CD14-positive monocyte (primary cell): ENCODE measurements around the gene BRAF. TPM values are rescaled to one million over a fixed set of nuclear protein-coding genes. Genes with fewer than 3 reads are reported as not detected.

Experiments
- DNase-seq, 3 donors: peaks; one replicate each; pipeline ENCODE4 v3.0.0-alpha.2; 2011 to 2022
- H2AFZ ChIP-seq: 2 replicates; pipeline ENCODE4 v1.6.0; 2012; ENCODE audit warnings: mild to moderate bottlenecking, low read depth, low read length, inconsistent platforms; ENCODE audit not compliant: insufficient read depth, poor library complexity, severe bottlenecking
- H3K27ac ChIP-seq, 2 donors: 1 replicate in 1 of 2; 2 replicates in 1 of 2; pipeline ENCODE4 v1.5.1; 2012 to 2013; ENCODE audit warnings: low read length in 2 of 2, control low read depth in 1 of 2, inconsistent platforms in 1 of 2, low read depth in 1 of 2, mild to moderate bottlenecking in 1 of 2
- H3K27me3 ChIP-seq, 2 donors: one replicate each; pipeline versions ENCODE4 v1.6.0 to v1.6.1; 2011 to 2013; ENCODE audit warnings: low read length in 2 of 2; ENCODE audit not compliant: control insufficient read depth in 2 of 2, insufficient read depth in 2 of 2
- H3K36me3 ChIP-seq, 2 donors: replicated peaks in 1 of 2; 1 replicate in 1 of 2; 2 replicates in 1 of 2; pipeline versions ENCODE4 v1.5.1 to v1.6.1; 2012 to 2013; ENCODE audit warnings: low read length in 2 of 2, control low read depth in 1 of 2, inconsistent platforms in 1 of 2, mild to moderate bottlenecking in 1 of 2; ENCODE audit not compliant: insufficient read depth in 2 of 2, control insufficient read depth in 1 of 2
- H3K4me1 ChIP-seq, 2 donors: 1 replicate in 1 of 2; 2 replicates in 1 of 2; pipeline versions ENCODE4 v1.5.1 to v1.6.1; 2012 to 2013; ENCODE audit warnings: low read length in 2 of 2, control low read depth in 1 of 2, inconsistent platforms in 1 of 2, mild to moderate bottlenecking in 1 of 2, moderate library complexity in 1 of 2; ENCODE audit not compliant: insufficient read depth in 2 of 2, control insufficient read depth in 1 of 2
- H3K4me2 ChIP-seq: replicated peaks from 2 replicates; pipeline ENCODE3; 2012; ENCODE audit warnings: low read length, moderate library complexity, mild to moderate bottlenecking; ENCODE audit not compliant: poor library complexity, severe bottlenecking; ENCODE audit errors: extremely low read depth
- H3K4me3 ChIP-seq, 3 experiments: fragments of 200-600 bp in 1 of 3; sonication (generic) in 1 of 3; replicated peaks in 1 of 3; 1 replicate in 2 of 3; 2 replicates in 1 of 3; pipeline ENCODE4 v1.5.1; 2011 to 2013; ENCODE audit warnings: low read length in 3 of 3, mild to moderate bottlenecking in 3 of 3, control low read depth in 2 of 3, low read depth in 2 of 3, inconsistent platforms in 1 of 3, moderate library complexity in 1 of 3
- H3K79me2 ChIP-seq: 2 replicates; pipeline ENCODE4 v1.6.0; 2012; ENCODE audit warnings: mild to moderate bottlenecking, control low read depth, inconsistent platforms, low read length, moderate library complexity; ENCODE audit not compliant: insufficient read depth
- H3K9ac ChIP-seq: 2 replicates; pipeline ENCODE4 v1.6.0; 2017; ENCODE audit warnings: low read length, mild to moderate bottlenecking; ENCODE audit not compliant: insufficient read depth, poor library complexity, severe bottlenecking
- H3K9me3 ChIP-seq, 2 donors: replicated peaks in 1 of 2; 1 replicate in 1 of 2; 2 replicates in 1 of 2; pipeline versions ENCODE4 v1.5.1 to v1.6.1; 2012 to 2013; ENCODE audit warnings: low read length in 2 of 2, control low read depth in 1 of 2; ENCODE audit not compliant: control insufficient read depth in 1 of 2, insufficient read depth in 1 of 2
- H4K20me1 ChIP-seq: 2 replicates; pipeline ENCODE4 v1.6.0; 2012; ENCODE audit warnings: mild to moderate bottlenecking, low read length, control low read depth, moderate library complexity; ENCODE audit not compliant: insufficient read depth
- H3K27ac Mint-ChIP-seq, 7 donors: one replicate each; pipeline ENCODE4 v1.8.0; 2020; ENCODE audit warnings: mild to moderate bottlenecking in 7 of 7, mixed read lengths in 7 of 7, moderate library complexity in 6 of 7, inconsistent platforms in 2 of 7
- H3K27me3 Mint-ChIP-seq, 3 donors: one replicate each; pipeline ENCODE4 v1.8.0; 2021 to 2022; ENCODE audit warnings: low read depth in 3 of 3, mild to moderate bottlenecking in 3 of 3, mixed read lengths in 3 of 3, moderate library complexity in 3 of 3, inconsistent platforms in 1 of 3
- H3K36me3 Mint-ChIP-seq, 2 donors: one replicate each; pipeline ENCODE4 v1.8.0; 2020; ENCODE audit warnings: mixed read lengths in 2 of 2, inconsistent platforms in 1 of 2, mild to moderate bottlenecking in 1 of 2
- H3K4me1 Mint-ChIP-seq: one replicate; pipeline ENCODE4 v1.8.0; 2020; ENCODE audit warnings: mild to moderate bottlenecking, mixed read lengths
- H3K4me3 Mint-ChIP-seq, 2 donors: one replicate each; pipeline ENCODE4 v1.8.0; 2020; ENCODE audit warnings: mild to moderate bottlenecking in 2 of 2, mixed read lengths in 2 of 2, moderate library complexity in 1 of 2
- H3K9me3 Mint-ChIP-seq, 7 donors: one replicate each; pipeline ENCODE4 v1.8.0; 2020 to 2022; ENCODE audit warnings: mixed read lengths in 7 of 7, mild to moderate bottlenecking in 6 of 7, moderate library complexity in 6 of 7, inconsistent platforms in 2 of 7
- CTCF ChIP-seq: fragments of 200-600 bp; IDR thresholded peaks from one replicate; pipeline ENCODE4 v1.8.0; 2022; ENCODE audit warnings: antibody characterized with exemption, mild to moderate bottlenecking
- WGBS: methylation state at CpG from one replicate; pipeline ENCODE4 v1.1.5; 2013; ENCODE audit warnings: missing lambda C conversion rate; ENCODE audit not compliant: insufficient coverage; 5-methylcytosine and 5-hydroxymethylcytosine counted together
- intact Hi-C, 2 donors: fragments of 100-400 bp; cut with micrococcal nuclease; formaldehyde crosslinking; loops; one replicate each; pipeline versions ENCODE4 v1.15.0 to v1.15.1; 2023
- polyA plus RNA-seq, 3 donors: library from polyadenylated mRNA; depleted of rRNA in 1 of 3; unstranded in 2 of 3; stranded (reverse) in 1 of 3; fragments of 300-500 nt in 2 of 3; fragments of >200 nt in 1 of 3; fragmentation: Illumina TruSeq in 2 of 3; gene quantifications; 1 replicate in 2 of 3; 2 replicates in 1 of 3; pipeline ENCODE4 v1.2.3, GENCODE V29; 2012 to 2021
- small RNA-seq: library from RNA; depleted of rRNA; stranded (forward); fragments of <200 nt; gene quantifications from one replicate; pipeline ENCODE3, GENCODE V24; 2012; ENCODE audit warnings: low read depth; ENCODE audit not compliant: insufficient read length

Gene BRAF
- polyA plus RNA-seq, 3 donors = 3.8 to 10.0 (median 5.6) TPM

DNA sequence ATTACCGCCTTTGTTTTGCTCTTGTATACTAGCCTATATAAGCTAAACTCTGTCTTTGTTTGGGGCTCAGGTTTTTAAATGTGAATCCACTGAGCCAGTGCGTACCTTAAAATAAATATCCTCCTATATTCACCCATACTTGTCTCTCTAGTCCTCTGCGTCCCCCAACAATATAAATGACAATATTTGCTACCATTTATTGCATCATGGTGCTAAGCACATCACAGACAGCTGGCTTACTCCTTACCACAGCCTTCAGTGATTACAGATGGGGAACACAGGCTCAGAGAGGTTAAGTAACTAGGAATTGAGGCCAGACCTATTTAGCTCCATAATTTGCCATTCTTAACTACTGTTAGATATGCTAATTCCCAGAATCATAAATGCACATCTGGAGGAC, 255.4 kb downstream of the BRAF start:
- no peak for TF ChIP-seq CTCF
- H3K4me3 Mint-ChIP-seq = no peak overlapping the region
- no peaks in the 10 kb centered on the region for H3K36me3 Mint-ChIP-seq
- Histone ChIP-seq H3K4me2 (no peak overlapping the region), H4K20me1 (no peaks in the 10 kb centered on the region), H3K9ac (no peak overlapping the region), H3K4me1 (peaks cover 16 to 24% of the 10 kb centered on the region in 2 donors), H3K4me3 (no peak overlapping the region), H3K36me3 (no peaks in the 10 kb centered on the region), H3K27ac (no peak overlapping the region), H2AFZ (no peak overlapping the region), H3K79me2 (peaks cover 4% of the 10 kb centered on the region), H3K27me3 (no peaks in the 10 kb centered on the region), H3K9me3 (no peaks in the 10 kb centered on the region)
- H3K27ac Mint-ChIP-seq = no peak overlapping the region
- intact Hi-C loops = no loop called here
- no peak for DNase-seq
- peaks cover 0 to 4% (median 0%) of the 10 kb centered on the region in 7 donors for H3K9me3 Mint-ChIP-seq
- 96% methylated on average over 2 of the region's 3 CpGs for WGBS
- peaks cover 15% of the 10 kb centered on the region for H3K4me1 Mint-ChIP-seq
- peaks cover 2 to 5% (median 3%) of the 10 kb centered on the region in 3 donors for H3K27me3 Mint-ChIP-seq

Small RNA genes within 50 kb of the gene (small RNA-seq; reads per million reads assigned to genes)
- not detected for gene AC006006.1
- not detected for gene RNU6-85P

Other genes with a start within 250 kb of the BRAF start
- gene NDUFB2, start 228.2 kb downstream of the BRAF start, polyA plus RNA-seq = 100 to 1,000 TPM; 250 to 516 (median 479) TPM
- 10 to 100 TPM in 2 of 3 donors, 1 to 10 TPM in 1; 8.9 to 52.7 (median 45.0) TPM for gene MRPS33, start 90.0 kb upstream of the BRAF start, polyA plus RNA-seq
- not detected for gene TMEM178B, start 149.1 kb upstream of the BRAF start, polyA plus RNA-seq